ENCODE data around the gene ERO1B. TPM values are rescaled to one million over a fixed set of nuclear protein-coding genes. Genes with fewer than 3 reads are reported as not detected.

Gene ERO1B
- total RNA-seq, 1 donor = 5.2 TPM

GRCh38 chr1:236280438-236281197 lies 1.1 kb downstream of the ERO1B start:
- peak overlapping the region; percentile 82 for H3K4me3 ChIP-seq (ENCODE audit: low read depth, low read length)
- no peak for DNase-seq (ENCODE audit: low read depth)
- no peak for TF ChIP-seq CTCF (IDR thresholded peaks at IDR 0.05; ENCODE audit: insufficient read depth, low read depth, low read length)

- DNase-seq (ENCODE audit: low read depth) = no peak
- H3K4me3 ChIP-seq (ENCODE audit: low read depth, low read length) = no peak overlapping the region
- no peak for TF ChIP-seq CTCF (IDR thresholded peaks at IDR 0.05; ENCODE audit: insufficient read depth, low read depth, low read length)
Observed at GRCh38 chr1:236275586-236275985, 6.2 kb downstream of the ERO1B start.

GRCh38 chr1:236275061-236275460 lies 6.7 kb downstream of the ERO1B start:
- TF ChIP-seq CTCF (IDR thresholded peaks at IDR 0.05; ENCODE audit: insufficient read depth, low read depth, low read length) = no peak
- no peak overlapping the region for H3K4me3 ChIP-seq (ENCODE audit: low read depth, low read length)
- no peak for DNase-seq (ENCODE audit: low read depth)

- H3K4me3 ChIP-seq (ENCODE audit: low read depth, low read length) = no peak overlapping the region
- DNase-seq (ENCODE audit: low read depth) = no peak
- no peak for TF ChIP-seq CTCF (IDR thresholded peaks at IDR 0.05; ENCODE audit: insufficient read depth, low read depth, low read length)
Observed at GRCh38 chr1:236273358-236273757, 8.4 kb downstream of the ERO1B start.

- H3K4me3 ChIP-seq (ENCODE audit: low read depth, low read length) = no peak overlapping the region
- no peak for TF ChIP-seq CTCF (IDR thresholded peaks at IDR 0.05; ENCODE audit: insufficient read depth, low read depth, low read length)
- no peak for DNase-seq (ENCODE audit: low read depth)
Observed at GRCh38 chr1:236269439-236269838, 12.3 kb downstream of the ERO1B start.

- no peak for TF ChIP-seq CTCF (IDR thresholded peaks at IDR 0.05; ENCODE audit: insufficient read depth, low read depth, low read length)
- no peak for DNase-seq (ENCODE audit: low read depth)
- H3K4me3 ChIP-seq (ENCODE audit: low read depth, low read length) = no peak overlapping the region
Observed at GRCh38 chr1:236261898-236262297, 19.9 kb downstream of the ERO1B start.

GRCh38 chr1:236261033-236261432 lies 20.7 kb downstream of the ERO1B start:
- TF ChIP-seq CTCF (IDR thresholded peaks at IDR 0.05; ENCODE audit: insufficient read depth, low read depth, low read length) = no peak
- DNase-seq (ENCODE audit: low read depth) = no peak
- no peak overlapping the region for H3K4me3 ChIP-seq (ENCODE audit: low read depth, low read length)

All from fibroblast of villous mesenchyme (primary cell).